HG02798 (cell line): ENCODE measurements around the gene TBXA2R.
A peak's percentile ranks its signal among the peaks of the same experiment; 100 is the strongest.

Source experiments
- ATAC-seq: cut with Tn5 transposase; IDR thresholded peaks from one replicate; pipeline ENCODE4 v1.9.1; 2021; ENCODE audit warnings: mild to moderate bottlenecking; ENCODE audit not compliant: unreplicated experiment, poor library complexity

Gene TBXA2R

GRCh38 chr19:3620817-3621547 is 14.3 kb upstream of the TBXA2R start:
- ATAC-seq, result no peak

DNA sequence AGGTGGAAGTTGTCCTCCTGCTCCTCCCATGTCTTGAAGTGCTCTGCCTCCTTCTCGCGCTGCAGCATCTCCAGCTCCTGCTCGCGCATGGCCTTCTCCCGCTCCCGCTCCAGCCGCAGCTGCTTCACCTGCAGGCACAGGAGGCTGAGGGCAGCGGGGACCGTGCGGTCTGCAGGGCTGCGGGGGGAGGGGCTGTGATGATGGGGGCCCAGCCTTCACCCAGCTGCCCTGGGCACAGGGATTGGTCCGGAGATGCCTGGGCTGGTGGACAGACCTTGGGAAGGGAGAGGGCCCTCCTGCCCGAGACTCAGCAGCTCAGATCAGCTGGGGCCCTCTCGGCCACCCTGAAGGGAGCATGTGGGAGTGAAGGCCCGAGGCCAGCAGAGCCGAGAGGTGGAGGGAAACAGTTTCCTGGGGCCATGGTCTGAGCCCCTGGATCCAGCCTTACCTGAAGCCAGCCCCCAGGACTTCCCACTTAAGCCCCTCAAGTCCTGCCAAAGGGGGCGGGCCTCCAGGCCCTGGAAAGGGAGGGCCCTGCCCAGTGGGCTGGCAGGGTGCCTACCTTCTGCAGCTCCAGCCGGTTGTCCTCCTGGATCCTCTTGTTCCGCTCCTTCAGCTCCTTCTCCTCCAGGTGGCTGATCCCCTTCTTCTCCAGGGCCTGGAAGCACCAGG is 13.6 kb upstream of the TBXA2R start:
- no peak for ATAC-seq

- ATAC-seq, result no peak
Observed at GRCh38 chr19:3619631-3620012, 12.9 kb upstream of the TBXA2R start.

- ATAC-seq, result no peak
Observed at GRCh38 chr19:3618811-3619630, 12.3 kb upstream of the TBXA2R start.

DNA sequence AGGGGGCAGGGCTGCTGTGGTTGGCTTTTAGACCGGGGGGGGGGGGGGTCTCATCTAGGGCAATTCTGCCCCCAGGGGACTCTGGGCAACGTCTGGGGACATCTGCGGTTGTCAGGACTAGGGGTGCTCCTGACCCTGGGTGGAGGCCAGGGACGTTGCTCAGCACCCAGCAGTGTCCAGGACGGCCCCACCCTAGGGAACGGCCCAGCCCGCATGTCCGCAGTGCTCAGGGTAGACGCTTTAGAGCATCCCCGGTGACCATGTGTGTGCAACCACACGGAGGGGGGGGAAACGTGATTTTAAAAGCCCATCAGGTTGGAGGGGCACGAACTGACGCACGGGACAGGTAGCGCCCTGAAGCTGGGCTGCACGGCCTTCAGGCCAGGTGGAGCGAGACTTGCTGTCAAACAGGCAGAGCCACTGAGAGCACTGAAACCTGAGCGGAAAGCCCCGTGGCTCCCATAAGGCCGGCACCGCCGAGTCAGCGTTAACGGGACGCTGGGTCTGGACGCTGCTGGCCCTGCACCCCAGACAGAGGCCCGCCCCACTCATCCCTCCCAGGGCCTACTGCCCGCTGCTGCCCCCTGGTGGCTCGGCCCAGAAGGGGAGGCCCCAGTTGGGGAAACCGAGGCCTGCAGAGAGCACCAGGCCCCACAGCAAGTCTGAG is 11.6 kb upstream of the TBXA2R start:
- ATAC-seq, result peak; percentile 40

DNA sequence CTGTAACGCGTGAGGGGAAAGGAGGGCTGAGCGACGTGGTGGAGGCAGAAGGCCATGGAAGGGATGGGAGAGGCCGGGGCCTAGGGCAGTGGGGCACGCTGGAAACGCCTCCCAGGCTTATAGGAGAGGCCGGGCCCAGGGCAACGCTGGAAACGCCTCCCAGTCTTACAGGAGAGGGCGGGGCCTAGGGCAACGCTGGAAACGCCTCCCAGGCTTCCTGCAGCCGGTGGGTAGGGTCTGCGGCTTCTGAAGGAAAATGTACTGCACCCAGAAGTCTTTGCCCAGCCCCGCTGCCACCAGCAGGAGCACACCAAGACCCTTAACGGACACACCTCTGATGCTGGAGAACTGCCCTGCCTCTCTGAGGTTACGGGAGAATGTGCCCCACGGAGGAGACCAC is 10.8 kb upstream of the TBXA2R start:
- ATAC-seq, result no peak

DNA sequence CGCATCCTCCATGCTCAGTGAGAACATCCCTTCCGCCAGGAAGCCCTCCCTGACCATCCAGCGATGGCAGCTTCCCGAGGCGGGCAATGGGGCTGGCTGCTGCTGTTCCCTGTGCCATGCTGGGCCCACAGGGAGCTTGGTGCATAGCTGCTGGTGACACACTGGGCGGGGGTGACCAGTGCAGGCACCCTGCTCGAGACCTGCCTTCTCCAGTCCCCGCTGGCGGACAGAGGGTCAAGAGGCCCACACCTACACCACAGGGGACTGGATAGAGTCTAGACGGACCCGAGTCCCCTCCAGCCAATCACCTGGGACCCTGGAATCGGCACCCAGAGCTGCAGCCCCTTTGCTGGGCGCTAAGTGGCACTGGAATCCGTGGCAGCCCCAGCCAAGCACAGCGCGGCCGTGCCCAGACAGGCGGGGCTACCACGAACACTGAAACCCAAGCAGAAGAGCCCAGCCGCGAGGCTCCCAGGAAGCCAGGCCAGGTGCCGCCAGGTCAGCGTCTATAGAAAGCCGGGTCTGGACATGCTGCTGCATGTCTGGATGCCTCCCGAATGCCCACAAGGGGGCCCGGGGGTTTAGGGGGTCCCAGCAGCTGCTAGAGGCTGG is 9.0 kb upstream of the TBXA2R start:
- ATAC-seq, result no peak

DNA sequence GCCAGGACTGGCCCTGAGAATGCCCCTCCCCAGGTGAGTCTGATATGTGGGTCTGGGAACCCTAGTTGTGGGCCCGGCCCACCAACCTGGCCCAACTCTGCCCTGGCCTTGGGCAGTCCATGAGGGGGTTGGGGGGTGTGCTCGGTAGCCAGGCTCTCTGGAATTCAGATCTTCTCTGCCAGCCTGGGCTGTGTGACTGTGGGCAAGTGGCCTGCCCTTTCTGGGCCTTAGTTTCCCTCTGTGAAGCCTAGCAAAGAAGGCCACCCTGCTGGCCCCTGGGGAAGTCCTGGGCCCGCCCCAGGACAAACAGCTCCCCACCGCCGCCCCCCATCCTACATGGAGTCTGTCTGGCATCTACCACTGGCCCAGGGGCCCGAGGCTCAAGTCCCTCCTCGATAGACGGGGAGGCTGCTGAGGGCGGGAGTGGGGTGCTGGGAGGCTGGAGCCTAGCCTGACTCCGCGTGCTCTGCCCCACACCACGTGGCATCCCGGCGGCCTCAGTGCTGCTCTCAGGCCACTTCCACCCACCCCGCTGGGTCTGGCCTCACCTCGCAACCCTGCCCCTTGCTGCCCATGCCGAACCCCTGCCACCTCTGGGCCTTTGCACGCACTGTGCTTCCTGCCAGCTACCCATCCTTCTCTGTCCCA is 8.3 kb upstream of the TBXA2R start:
- ATAC-seq, result no peak

DNA sequence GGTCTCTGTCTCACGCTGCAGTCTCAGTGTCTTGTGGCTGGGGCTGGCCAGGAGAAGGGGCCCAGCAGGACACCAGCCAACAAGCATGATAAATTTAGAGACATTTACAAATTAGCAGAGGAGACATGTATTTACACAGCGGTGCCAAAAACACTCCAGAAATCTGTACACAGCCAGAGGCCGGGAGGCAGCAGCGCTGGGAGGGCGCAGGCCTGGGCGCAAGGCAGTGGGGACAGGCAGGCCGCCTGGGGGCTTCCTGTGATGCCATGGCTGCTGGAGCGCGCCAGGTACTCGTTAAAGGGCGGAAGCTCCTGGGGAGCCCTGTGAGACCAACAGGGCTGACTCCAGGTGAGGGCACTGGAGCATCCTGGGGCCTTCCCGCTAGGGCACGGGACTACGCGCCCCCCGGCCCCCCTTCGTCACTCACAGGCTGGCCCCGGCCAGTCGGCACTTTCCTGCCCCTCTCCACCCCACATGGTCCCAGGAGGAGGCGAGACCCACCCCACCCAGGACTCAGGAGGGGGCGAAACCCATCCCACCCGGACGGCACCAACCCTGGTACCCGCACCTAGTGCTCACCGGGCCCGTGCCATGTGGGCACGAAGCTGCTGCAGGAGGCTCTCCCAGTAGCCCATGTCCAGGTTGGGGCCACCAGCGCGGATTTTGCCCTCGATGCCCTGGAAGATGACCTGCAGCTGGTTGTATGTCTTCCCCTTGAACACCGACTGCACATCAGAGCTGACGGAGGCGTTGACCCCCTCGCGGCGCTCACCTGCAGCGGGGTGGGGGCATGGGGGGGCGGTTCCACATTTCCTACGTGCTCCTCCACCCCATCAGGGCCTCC is 7.4 kb upstream of the TBXA2R start:
- no peak for ATAC-seq

- no peak for ATAC-seq
Observed at GRCh38 chr19:3612901-3613741, 6.4 kb upstream of the TBXA2R start.

GRCh38 chr19:3612330-3612729 is 5.7 kb upstream of the TBXA2R start:
- ATAC-seq, result no peak

- no peak for ATAC-seq
Observed at GRCh38 chr19:3611841-3612240, 5.2 kb upstream of the TBXA2R start.

DNA sequence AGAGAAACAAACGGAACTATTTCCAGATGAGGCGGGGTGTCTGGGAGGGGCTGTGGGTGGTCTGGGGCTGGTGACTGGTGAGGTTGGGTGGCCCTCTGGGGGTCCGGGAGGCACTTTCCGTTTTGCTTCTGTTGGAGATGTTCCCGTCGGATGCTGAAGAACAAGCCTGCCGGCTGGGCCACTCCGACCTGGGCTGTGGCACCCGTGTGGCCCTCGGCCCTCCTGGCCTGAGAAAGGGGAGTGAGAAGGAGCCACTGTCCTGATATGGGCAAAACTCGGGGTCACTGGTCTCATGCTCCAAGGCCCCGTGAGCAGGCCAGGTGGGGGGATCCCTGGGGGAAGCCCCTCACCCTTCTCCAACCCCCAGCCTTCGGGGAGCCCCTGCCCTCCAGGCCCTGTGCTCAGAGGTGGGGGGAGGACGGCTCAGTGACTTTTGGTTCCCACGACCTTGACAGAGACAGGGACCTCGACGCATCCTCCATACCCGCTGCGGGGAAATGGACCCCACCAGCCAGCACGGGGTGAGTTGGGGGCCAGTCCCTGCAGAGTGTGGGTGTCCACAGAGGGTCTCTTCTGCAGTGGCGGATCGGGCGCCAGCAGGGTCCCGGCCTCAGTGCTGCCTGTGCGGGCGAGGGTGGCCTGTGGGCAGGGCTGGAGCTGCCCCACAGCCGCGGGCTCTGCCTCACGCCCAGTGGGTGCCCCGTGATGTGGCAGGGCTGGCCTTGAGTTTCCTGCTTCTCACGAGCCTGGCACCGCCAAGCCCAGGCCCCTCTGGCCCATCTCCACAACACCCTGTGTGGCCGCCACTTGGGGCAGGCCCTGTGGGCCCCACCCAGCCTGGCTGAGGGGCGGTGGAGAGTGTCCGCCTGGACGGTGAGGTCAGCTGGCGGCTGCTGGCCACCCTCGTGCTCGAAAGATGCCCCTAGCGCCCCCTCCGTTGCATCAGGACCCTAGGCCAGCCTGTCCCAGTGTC is 4.4 kb upstream of the TBXA2R start:
- no peak for ATAC-seq

DNA sequence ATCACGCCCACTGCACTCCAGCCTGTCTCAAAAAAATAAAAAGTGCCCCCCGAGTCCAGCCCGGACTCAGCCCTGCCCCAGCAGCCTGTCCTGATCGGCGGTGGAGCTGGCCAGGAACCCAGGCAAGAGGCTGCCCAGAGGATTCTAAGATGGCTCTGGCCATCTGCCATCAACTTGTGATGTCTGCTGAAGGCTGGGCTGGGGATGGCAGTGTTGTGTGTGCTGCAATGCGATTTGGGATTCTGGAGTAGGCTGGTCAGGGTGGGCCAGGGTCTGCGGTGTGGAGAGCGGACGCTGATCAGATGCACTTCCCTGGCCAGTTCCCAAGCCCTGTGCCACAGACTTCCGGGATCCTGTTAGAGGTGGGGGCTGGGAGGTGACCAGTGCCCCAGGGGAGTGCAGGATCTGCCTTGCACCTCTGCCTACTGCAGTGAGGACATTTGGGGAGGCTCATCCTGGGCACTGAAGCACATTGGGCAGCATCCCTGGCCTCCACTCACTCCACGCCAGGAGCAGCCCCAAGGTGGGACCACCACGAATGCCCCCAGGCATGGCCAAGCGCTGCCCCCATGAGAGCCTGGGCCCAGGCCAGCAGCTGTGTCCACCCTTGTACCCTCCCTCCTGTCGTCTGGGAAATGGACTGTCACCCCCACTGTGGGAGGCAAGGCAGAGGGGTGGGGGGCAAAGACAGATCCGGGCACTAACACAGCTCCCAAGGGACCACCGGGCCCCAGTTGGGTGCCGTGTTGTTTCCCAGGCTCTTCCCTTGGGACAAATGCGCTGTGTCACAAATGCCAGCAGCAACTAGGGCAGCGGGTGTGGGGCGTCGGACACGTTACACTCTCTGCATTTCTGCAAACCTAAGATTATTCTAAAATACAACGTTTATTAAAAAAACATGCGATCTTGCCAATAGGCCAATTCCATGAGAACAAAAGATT is 3.4 kb upstream of the TBXA2R start:
- no peak for ATAC-seq

GRCh38 chr19:3608750-3609322 is 2.2 kb upstream of the TBXA2R start:
- ATAC-seq, result no peak
